Gastroesophageal sphincter (tissue), 3 donors: Measurements from ENCODE around the gene MCUB.

Experiments used
- CTCF ChIP-seq, 4 experiments: fragments of 200-600 bp in 2 of 4; fragments of 450-650 bp in 2 of 4; sonication (generic) in 1 of 4; IDR thresholded peaks; one replicate each; pipeline ENCODE4 v1.5.1; 2017 to 2019; ENCODE audit warnings: antibody characterized with exemption in 4 of 4, mild to moderate bottlenecking in 2 of 4, moderate library complexity in 2 of 4
- EP300 ChIP-seq: sonication (generic); formaldehyde crosslinking; IDR thresholded peaks from one replicate; pipeline ENCODE4 v1.6.1; 2017; ENCODE audit warnings: antibody characterized with exemption, mild to moderate bottlenecking
- POLR2A ChIP-seq, 2 donors: fragments of 450-650 bp; IDR thresholded peaks; one replicate each; pipeline ENCODE4 v1.6.1; 2017; ENCODE audit warnings: antibody characterized with exemption in 2 of 2, mild to moderate bottlenecking in 2 of 2, moderate library complexity in 1 of 2

DNA sequence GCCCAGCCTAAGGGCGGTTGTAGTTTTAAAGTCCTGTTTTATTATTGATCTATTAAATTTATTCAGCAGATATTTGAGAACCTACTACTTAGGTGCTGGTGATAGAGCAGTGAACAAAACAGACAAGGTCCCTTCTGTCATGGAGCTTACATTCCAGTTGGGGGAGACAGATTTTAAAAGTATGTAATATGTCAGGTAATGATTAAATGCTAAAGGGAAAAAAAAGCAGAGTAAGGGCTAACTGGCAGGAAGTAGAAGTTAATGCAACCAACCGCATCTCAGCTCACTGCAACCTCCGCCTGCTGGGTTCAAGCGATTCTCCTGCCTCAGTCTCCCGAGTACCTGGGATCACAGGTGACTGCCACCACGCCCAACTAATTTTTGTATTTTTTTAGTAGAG lies 7.8 kb upstream of the MCUB start:
- TF ChIP-seq CTCF (IDR thresholded peaks at IDR 0.05) (no peak), POLR2A (IDR thresholded peaks at IDR 0.05) (no peak), EP300 (no peak)
